ENCODE data around the gene MYO16.

- no peak for TF ChIP-seq SMC3 (conservative IDR thresholded peaks at IDR 0.05; ENCODE audit: poor library complexity)
- TF ChIP-seq CTCF (IDR thresholded peaks at IDR 0.05; ENCODE audit: poor library complexity, severe bottlenecking) = no peak
- no peak for TF ChIP-seq TAF1 (IDR thresholded peaks at IDR 0.05; ENCODE audit: low read depth)
- no peak for TF ChIP-seq EZH2 (IDR thresholded peaks at IDR 0.05; ENCODE audit: borderline replicate concordance, insufficient read depth, low read length, poor library complexity, severe bottlenecking)
Measured at GRCh38 chr13:108677806-108678205, 48.4 kb downstream of the MYO16 start.

Measured in neural cell (in vitro differentiated cells).